ENCODE data around the gene BANP. TPM values are rescaled to one million over a fixed set of nuclear protein-coding genes. Genes with fewer than 3 reads are reported as not detected.

Gene BANP
- total and polyA plus RNA-seq, 2 donors (not counting 3 experiments of a cell fraction or from before 2014, with no cell fraction given) = 22.4 to 33.8 TPM

DNA sequence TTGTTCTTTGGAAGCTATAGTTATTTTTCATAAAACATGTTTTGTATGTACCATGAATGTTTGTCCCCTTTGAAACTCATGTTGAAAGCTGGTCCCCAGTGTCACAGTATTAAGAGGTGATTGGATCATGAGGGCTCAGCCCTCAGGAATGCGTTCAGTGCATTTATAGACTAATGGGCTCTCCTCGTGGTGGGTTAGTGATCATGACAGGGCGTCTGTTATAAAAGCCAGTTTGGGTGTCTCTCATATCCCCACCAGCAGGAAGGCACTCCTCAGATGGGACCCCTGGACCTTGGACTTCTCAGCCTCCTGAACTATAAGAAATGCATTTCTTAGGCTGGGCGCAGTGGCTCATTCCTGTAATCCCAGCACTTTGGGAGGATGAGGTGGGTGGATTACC lies 10.4 kb downstream of the BANP start:
- Histone ChIP-seq H3K27me3 (ENCODE audit: control insufficient read depth in 2 of 2, insufficient read depth in 2 of 2, low read length in 2 of 2) (no peaks in the 10 kb centered on the region), H3K36me3 (ENCODE audit: control insufficient read depth in 2 of 2, extremely low read depth in 1 of 2, insufficient read depth in 2 of 2, low read length in 2 of 2) (peaks cover 0 to 2% of the 10 kb centered on the region in 2 experiments), H3K79me2 (ENCODE audit: control insufficient read depth, insufficient read depth, low read length) (peaks cover 77% of the 10 kb centered on the region), H3K27ac (ENCODE audit: insufficient read depth, low read depth, low read length) (no peak overlapping the region), H3K4me3 (replicated peaks in 1 of 3; ENCODE audit: insufficient read depth in 1 of 3, low read depth in 1 of 3, low read length in 3 of 3) (no peak overlapping the region), H3K4me1 (ENCODE audit: control insufficient read depth, extremely low read depth, insufficient read depth, low read length) (peaks cover 35% of the 10 kb centered on the region), H3K9me3 (replicated peaks; ENCODE audit: control insufficient read depth, insufficient read depth, low read length) (no peaks in the 10 kb centered on the region), H2AFZ (ENCODE audit: low read depth, low read length) (no peak overlapping the region), H4K20me1 (replicated peaks; ENCODE audit: control insufficient read depth, extremely low read depth, insufficient read depth, low read length) (no peaks in the 10 kb centered on the region), H3K4me2 (ENCODE audit: insufficient read depth, low read length) (no peak overlapping the region), H3K9ac (replicated peaks; ENCODE audit: extremely low read depth, insufficient read depth, low read length) (no peak overlapping the region), H3K9me1 (replicated peaks; ENCODE audit: control insufficient read depth, extremely low read depth, insufficient read depth, low read length) (no peaks in the 10 kb centered on the region)
- dilution Hi-C loops (cut with MboI; ENCODE audit: extremely low pct_ligation_motif_present, low sequenced_read_pairs) = no loop called here
- intact Hi-C loops (cut with micrococcal nuclease) = no loop called here
- POLR2A ChIA-PET = no interaction called here
- CTCF ChIA-PET = no interaction called here
- FAIRE-seq (no peak), DNase-seq (ENCODE audit: low read depth, low spot score) (no peak)
- no peak for TF ChIP-seq POLR2AphosphoS5 (IDR thresholded peaks at IDR 0.05; ENCODE audit: insufficient read depth, low read depth, low read length)
- TF ChIP-seq, protein P1, sequence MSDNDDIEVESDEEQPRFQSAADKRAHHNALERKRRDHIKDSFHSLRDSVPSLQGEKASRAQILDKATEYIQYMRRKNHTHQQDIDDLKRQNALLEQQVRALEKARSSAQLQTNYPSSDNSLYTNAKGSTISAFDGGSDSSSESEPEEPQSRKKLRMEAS (IDR thresholded peaks at IDR 0.05; ENCODE audit: insufficient read depth, insufficient read length) = no peak
- no peak for TF ChIP-seq FOS (IDR thresholded peaks at IDR 0.05; ENCODE audit: borderline replicate concordance, insufficient read depth, low read length)
- TF ChIP-seq, protein P2, sequence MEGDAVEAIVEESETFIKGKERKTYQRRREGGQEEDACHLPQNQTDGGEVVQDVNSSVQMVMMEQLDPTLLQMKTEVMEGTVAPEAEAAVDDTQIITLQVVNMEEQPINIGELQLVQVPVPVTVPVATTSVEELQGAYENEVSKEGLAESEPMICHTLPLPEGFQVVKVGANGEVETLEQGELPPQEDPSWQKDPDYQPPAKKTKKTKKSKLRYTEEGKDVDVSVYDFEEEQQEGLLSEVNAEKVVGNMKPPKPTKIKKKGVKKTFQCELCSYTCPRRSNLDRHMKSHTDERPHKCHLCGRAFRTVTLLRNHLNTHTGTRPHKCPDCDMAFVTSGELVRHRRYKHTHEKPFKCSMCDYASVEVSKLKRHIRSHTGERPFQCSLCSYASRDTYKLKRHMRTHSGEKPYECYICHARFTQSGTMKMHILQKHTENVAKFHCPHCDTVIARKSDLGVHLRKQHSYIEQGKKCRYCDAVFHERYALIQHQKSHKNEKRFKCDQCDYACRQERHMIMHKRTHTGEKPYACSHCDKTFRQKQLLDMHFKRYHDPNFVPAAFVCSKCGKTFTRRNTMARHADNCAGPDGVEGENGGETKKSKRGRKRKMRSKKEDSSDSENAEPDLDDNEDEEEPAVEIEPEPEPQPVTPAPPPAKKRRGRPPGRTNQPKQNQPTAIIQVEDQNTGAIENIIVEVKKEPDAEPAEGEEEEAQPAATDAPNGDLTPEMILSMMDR (IDR thresholded peaks at IDR 0.05; ENCODE audit: extremely low read depth in 1 of 2, insufficient read depth in 1 of 2, low read depth in 1 of 2, low read length in 2 of 2) = no peak
- no peak for TF ChIP-seq EZH2 (IDR thresholded peaks at IDR 0.05; ENCODE audit: borderline replicate concordance, low read depth, low read length, severe bottlenecking)
- no peak for TF ChIP-seq GATA2 (IDR thresholded peaks at IDR 0.05; ENCODE audit: insufficient read depth, insufficient read length, low read depth, low read length)
- no peak for TF ChIP-seq MYC (IDR thresholded peaks at IDR 0.05; ENCODE audit: low read depth, low read length)
- no peak for TF ChIP-seq JUN (IDR thresholded peaks at IDR 0.05; ENCODE audit: borderline replicate concordance, insufficient read depth, insufficient read length, low read depth)
- TF ChIP-seq POLR2A (IDR thresholded peaks at IDR 0.05; ENCODE audit: low read depth, low read length) = no peak
- BruUV-seq (replicated peaks) = no TSS peak

Data from endothelial cell of umbilical vein (primary cell).